Esophagus squamous epithelium (tissue), 5 donors: ENCODE measurements around the gene TMEM135. TPM values are rescaled to one million over a fixed set of nuclear protein-coding genes. Genes with fewer than 3 reads are reported as not detected.

Experiments used
- DNase-seq: peaks from one replicate; lab custom pipeline; 2025; lab: John Stamatoyannopoulos, UW
- H3K27ac ChIP-seq, 4 donors: fragments of 200-600 bp; sonication (generic); one replicate each; pipeline ENCODE4 v1.5.1; 2016 to 2019; ENCODE audit warnings: mild to moderate bottlenecking in 1 of 4
- H3K27me3 ChIP-seq, 4 donors: fragments of 200-600 bp; sonication (generic); 1 replicate in 3 of 4; 2 replicates in 1 of 4; pipeline versions ENCODE4 v1.5.1 to v1.6.0; 2017 to 2021; ENCODE audit warnings: antibody characterized with exemption in 1 of 4
- H3K36me3 ChIP-seq, 3 donors: fragments of 200-600 bp; sonication (generic); one replicate each; pipeline ENCODE4 v1.5.1; 2016 to 2019
- H3K4me1 ChIP-seq, 3 donors: fragments of 200-600 bp; sonication (generic); one replicate each; pipeline ENCODE4 v1.5.1; 2017 to 2019
- H3K4me3 ChIP-seq, 4 donors: fragments of 200-600 bp; sonication (generic); 1 replicate in 3 of 4; 2 replicates in 1 of 4; pipeline ENCODE4 v1.5.1; 2016 to 2019; ENCODE audit warnings: mild to moderate bottlenecking in 2 of 4, moderate library complexity in 1 of 4
- H3K9me3 ChIP-seq, 3 donors: fragments of 200-600 bp; sonication (generic); one replicate each; pipeline ENCODE4 v1.5.1; 2016 to 2019
- POLR2A ChIP-seq, 4 donors: fragments of 450-650 bp; IDR thresholded peaks; one replicate each; pipeline ENCODE4 v1.6.1; 2017; ENCODE audit warnings: antibody characterized with exemption in 4 of 4, mild to moderate bottlenecking in 4 of 4, moderate library complexity in 3 of 4
- WGBS, 2 donors: methylation state at CpG; one replicate each; pipeline ENCODE4 v1.1.5; 2018; 5-methylcytosine and 5-hydroxymethylcytosine counted together
- intact Hi-C: fragments of 100-400 bp; cut with DNase I; formaldehyde crosslinking; loops from one replicate; pipeline ENCODE4 v1.15.0; 2022
- total RNA-seq, 4 donors: library from RNA; depleted of rRNA; stranded (reverse); fragments of >200 nt; gene quantifications; one replicate each; pipeline ENCODE4 v1.1.0, GENCODE V29; 2016
- TF ChIP-seq, protein P1 (sequence below), 6 experiments: fragments of 450-650 bp in 4 of 6; fragments of 200-600 bp in 2 of 6; sonication (generic) in 2 of 6; IDR thresholded peaks; one replicate each; pipeline ENCODE4 v1.5.1; 2016 to 2019; ENCODE audit warnings: antibody characterized with exemption in 6 of 6, mild to moderate bottlenecking in 4 of 6, moderate library complexity in 4 of 6
- donor health status: DM: yes; HTN: yes; CAD: no.

TMEM135 gene
- total RNA-seq, 4 donors from 2014 or later = 4.5 to 12.0 (median 9.8) TPM

DNA sequence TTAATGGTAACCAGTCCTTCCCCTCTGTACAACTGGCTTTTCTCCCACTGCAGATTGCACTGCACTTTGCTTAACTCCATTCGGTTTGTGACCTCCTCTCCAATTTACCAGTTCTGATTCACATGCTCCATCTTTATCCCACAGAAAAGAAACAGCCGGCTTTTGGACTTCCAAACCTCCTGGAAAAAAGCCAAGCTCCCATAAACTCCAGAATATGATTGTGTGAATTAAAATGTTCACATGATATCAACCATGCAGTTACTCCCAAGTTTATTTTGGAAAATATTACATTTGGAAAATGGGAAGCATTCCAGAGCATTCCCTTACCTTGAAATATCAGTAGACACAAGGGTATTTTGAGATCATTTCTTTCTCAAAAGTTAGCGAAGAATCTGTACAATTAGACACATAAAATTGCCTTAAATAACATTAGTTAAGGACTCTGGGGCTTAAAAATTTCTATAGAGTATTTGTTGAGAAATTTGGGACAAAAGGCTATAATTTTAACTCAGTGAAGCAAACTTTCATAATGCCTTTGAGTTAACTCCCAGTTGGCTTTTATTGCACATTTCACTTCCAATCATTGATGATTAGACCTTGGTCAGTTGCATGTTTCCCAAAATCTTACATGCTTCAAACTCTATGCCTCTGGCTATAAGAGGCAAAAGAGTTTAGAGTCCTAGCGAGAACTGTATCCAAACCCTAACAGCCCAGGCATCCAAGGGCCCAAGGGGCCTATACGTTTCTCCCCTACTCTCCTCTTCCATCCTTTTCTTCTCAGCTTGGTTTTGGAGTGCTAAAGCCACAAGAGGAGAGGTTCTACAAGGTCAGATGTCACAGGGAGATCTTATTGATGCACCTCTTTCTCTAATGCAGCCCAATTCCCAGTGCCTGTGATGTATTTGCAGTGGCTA, 23.6 kb upstream of the TMEM135 start:
- intact Hi-C loops = no loop called here
- peaks cover 0 to 6% (median 0%) of the 10 kb centered on the region in 3 donors for H3K4me1 ChIP-seq
- no peaks in the 10 kb centered on the region for H3K9me3 ChIP-seq
- 67 to 72% methylated on average over 5 of the region's 5 CpGs for WGBS, 2 donors
- no peaks in the 10 kb centered on the region for H3K36me3 ChIP-seq
- no peak for DNase-seq
- H3K27ac ChIP-seq = no peak overlapping the region
- no peaks in the 10 kb centered on the region for H3K27me3 ChIP-seq
- H3K4me3 ChIP-seq = no peak overlapping the region
- TF ChIP-seq, protein P1, sequence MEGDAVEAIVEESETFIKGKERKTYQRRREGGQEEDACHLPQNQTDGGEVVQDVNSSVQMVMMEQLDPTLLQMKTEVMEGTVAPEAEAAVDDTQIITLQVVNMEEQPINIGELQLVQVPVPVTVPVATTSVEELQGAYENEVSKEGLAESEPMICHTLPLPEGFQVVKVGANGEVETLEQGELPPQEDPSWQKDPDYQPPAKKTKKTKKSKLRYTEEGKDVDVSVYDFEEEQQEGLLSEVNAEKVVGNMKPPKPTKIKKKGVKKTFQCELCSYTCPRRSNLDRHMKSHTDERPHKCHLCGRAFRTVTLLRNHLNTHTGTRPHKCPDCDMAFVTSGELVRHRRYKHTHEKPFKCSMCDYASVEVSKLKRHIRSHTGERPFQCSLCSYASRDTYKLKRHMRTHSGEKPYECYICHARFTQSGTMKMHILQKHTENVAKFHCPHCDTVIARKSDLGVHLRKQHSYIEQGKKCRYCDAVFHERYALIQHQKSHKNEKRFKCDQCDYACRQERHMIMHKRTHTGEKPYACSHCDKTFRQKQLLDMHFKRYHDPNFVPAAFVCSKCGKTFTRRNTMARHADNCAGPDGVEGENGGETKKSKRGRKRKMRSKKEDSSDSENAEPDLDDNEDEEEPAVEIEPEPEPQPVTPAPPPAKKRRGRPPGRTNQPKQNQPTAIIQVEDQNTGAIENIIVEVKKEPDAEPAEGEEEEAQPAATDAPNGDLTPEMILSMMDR (IDR thresholded peaks at IDR 0.05) = no peak
- no peak for TF ChIP-seq POLR2A (IDR thresholded peaks at IDR 0.05)

DNA sequence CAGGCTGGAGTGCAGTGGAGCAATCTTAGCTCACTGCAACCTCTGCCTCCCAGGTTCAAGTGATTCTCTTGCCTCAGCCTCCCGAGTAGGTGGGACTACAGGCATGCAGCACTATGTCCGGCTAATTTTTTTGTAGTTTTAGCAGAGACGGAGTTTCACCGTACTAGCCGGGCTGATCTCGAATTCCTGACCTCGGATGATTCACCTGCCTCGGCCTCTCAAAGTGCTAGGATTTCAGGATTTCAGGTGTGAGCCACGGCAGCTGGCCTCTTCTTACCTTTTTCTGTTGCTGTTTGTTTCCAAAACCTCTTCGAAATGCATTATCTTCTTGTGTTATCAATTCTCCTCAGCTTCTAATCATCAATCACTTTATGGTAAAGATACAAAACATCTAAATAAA, 22.1 kb upstream of the TMEM135 start:
- Histone ChIP-seq H3K27ac (no peak overlapping the region), H3K9me3 (no peaks in the 10 kb centered on the region), H3K4me1 (peaks cover 0 to 19% (median 0%) of the 10 kb centered on the region in 3 donors), H3K4me3 (no peak overlapping the region), H3K27me3 (no peaks in the 10 kb centered on the region), H3K36me3 (no peaks in the 10 kb centered on the region)
- WGBS, 2 donors = 87 to 92% methylated on average over 10 of the region's 10 CpGs
- intact Hi-C loops = no loop called here
- no peak for TF ChIP-seq POLR2A (IDR thresholded peaks at IDR 0.05)
- TF ChIP-seq, protein P1 (IDR thresholded peaks at IDR 0.05) = no peak
- no peak for DNase-seq

DNA sequence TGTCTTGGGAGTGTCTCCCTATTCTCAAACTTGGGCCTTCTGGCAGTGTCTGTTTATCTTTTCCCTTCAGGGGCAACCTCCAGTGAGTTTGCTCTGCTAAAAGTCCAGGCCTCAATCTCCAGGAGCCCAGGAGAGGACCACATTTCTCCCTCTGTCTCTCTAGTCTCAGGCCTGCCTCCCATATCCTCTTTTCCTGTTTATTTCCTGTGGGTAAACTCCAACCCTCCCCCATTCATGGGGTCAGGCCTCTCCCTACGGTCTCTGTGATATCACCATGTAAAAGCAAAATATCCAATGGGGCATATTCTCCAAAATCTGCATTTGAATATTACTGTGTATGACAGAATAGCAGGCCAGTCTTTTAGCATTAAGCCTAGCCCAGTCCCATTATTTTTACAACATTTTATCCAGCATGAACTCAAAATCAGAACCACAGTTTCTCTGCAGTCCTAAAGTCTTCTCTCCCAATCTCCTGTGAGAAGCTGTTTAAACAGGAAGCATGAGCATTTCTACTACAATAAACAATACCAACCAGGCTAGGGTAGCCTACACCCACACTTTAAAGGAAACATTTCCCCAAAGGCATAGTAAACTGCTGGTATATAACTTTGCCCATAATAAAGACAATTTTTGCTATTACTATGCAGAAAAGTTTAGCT, 18.0 kb upstream of the TMEM135 start:
- intact Hi-C loops = no loop called here
- no peaks in the 10 kb centered on the region for H3K27me3 ChIP-seq
- peaks cover 0 to 13% (median 0%) of the 10 kb centered on the region in 3 donors for H3K4me1 ChIP-seq
- no peaks in the 10 kb centered on the region for H3K36me3 ChIP-seq
- 40 to 69% methylated on average over 1 of the region's 1 CpG for WGBS, 2 donors
- TF ChIP-seq, protein P1 (IDR thresholded peaks at IDR 0.05) = no peak
- TF ChIP-seq POLR2A (IDR thresholded peaks at IDR 0.05) = no peak
- H3K4me3 ChIP-seq = no peak overlapping the region
- no peak overlapping the region for H3K27ac ChIP-seq
- no peak for DNase-seq
- no peaks in the 10 kb centered on the region for H3K9me3 ChIP-seq

DNA sequence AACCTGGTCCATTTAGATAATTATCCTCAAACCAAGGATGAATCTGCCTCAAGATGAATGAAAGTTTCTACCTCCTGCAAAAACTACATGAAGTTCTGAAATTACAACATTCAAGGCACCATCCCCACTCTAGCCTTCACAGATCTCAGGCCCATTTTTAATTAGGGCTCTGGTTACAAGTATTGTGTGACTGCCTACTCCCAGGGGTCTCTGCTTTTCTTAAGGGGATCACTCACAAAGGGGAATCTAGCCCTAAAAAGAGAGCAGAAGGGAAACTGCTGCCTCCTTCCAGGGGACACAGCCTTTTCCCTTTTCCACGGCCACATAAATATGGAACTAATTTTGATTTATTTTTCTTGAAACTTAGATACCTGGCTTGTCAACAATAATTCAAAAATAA, 17.4 kb upstream of the TMEM135 start:
- Histone ChIP-seq H3K4me1 (peaks cover 0 to 13% (median 0%) of the 10 kb centered on the region in 3 donors), H3K27me3 (no peaks in the 10 kb centered on the region), H3K4me3 (no peak overlapping the region), H3K9me3 (no peaks in the 10 kb centered on the region), H3K27ac (no peak overlapping the region), H3K36me3 (no peaks in the 10 kb centered on the region)
- WGBS, 2 donors = 65 to 78% methylated on average over 1 of the region's 1 CpG
- DNase-seq = no peak
- no peak for TF ChIP-seq POLR2A (IDR thresholded peaks at IDR 0.05)
- TF ChIP-seq, protein P1 (IDR thresholded peaks at IDR 0.05) = no peak
- intact Hi-C loops = no loop called here
